Heart left ventricle (tissue), 16 donors: ENCODE results near the gene KCNMA1. TPM values are rescaled to one million over a fixed set of nuclear protein-coding genes. Genes with fewer than 3 reads are reported as not detected.

Experiments used
- ATAC-seq, 4 donors: fragments of 200-7000 bp; cut with Tn5 transposase; one replicate each; pipeline ENCODE4 v1.9.1; 2020 to 2022; ENCODE audit warnings: moderate library complexity in 4 of 4, mild to moderate bottlenecking in 3 of 4, moderate number of reproducible peaks in 1 of 4
- DNase-seq, 5 donors: peaks; one replicate each; pipeline ENCODE4 v3.0.0-alpha.2; 2020
- H3K27ac ChIP-seq, 12 donors: fragments of 200-600 bp; sonication (generic) in 4 of 12; one replicate each; pipeline versions ENCODE4 v1.5.0 to v1.8.0; 2016 to 2022; ENCODE audit warnings: mild to moderate bottlenecking in 2 of 12
- H3K27me3 ChIP-seq, 9 donors: fragments of 200-600 bp; sonication (generic) in 2 of 9; one replicate each; pipeline versions ENCODE4 v1.5.1 to v1.8.0; 2016 to 2022; ENCODE audit warnings: mild to moderate bottlenecking in 3 of 9
- H3K36me3 ChIP-seq, 9 donors: fragments of 200-600 bp; sonication (generic) in 2 of 9; one replicate each; pipeline versions ENCODE4 v1.5.0 to v1.8.0; 2018 to 2022; ENCODE audit warnings: mild to moderate bottlenecking in 2 of 9
- H3K4me1 ChIP-seq, 12 donors: fragments of 200-600 bp; sonication (generic) in 4 of 12; one replicate each; pipeline versions ENCODE4 v1.5.0 to v1.8.0; 2016 to 2022; ENCODE audit warnings: mild to moderate bottlenecking in 3 of 12
- H3K4me3 ChIP-seq, 12 donors: fragments of 200-600 bp; sonication (generic) in 4 of 12; one replicate each; pipeline versions ENCODE4 v1.5.0 to v1.8.0; 2017 to 2022; ENCODE audit warnings: mild to moderate bottlenecking in 9 of 12, moderate library complexity in 4 of 12
- H3K9me3 ChIP-seq, 12 donors: fragments of 200-600 bp; sonication (generic) in 4 of 12; one replicate each; pipeline versions ENCODE4 v1.5.0 to v1.8.0; 2016 to 2022; ENCODE audit warnings: mild to moderate bottlenecking in 1 of 12
- CTCF ChIP-seq, 12 donors: fragments of 200-600 bp; sonication (generic) in 4 of 12; IDR thresholded peaks; one replicate each; pipeline versions ENCODE4 v1.5.0 to v1.8.0; 2018 to 2022; ENCODE audit warnings: antibody characterized with exemption in 12 of 12, mild to moderate bottlenecking in 5 of 12
- POLR2A ChIP-seq, 2 donors: fragments of 450-650 bp; IDR thresholded peaks; one replicate each; pipeline ENCODE4 v1.6.1; 2017; ENCODE audit warnings: antibody characterized with exemption in 2 of 2, mild to moderate bottlenecking in 2 of 2, moderate library complexity in 2 of 2
- WGBS, 4 donors: extraction: QIAGEN DNeasy Blood & Tissue Kit in 2 of 4; methylation state at CpG; one replicate each; pipeline versions ENCODE4 v1.1.5 to v1.1.7; 2013 to 2018; 5-methylcytosine and 5-hydroxymethylcytosine counted together
- intact Hi-C, 10 donors: fragments of 100-400 bp; cut with DNase I; formaldehyde crosslinking; loops; one replicate each; pipeline versions ENCODE4 v1.11.1 to v1.14.2; 2022
- polyA plus RNA-seq, 2 donors: library from polyadenylated mRNA; stranded (reverse); fragments of 200-250 nt; gene quantifications; one replicate each; pipeline ENCODE4 v1.2.3, GENCODE V29; 2013
- total RNA-seq, 9 donors: library from RNA; depleted of rRNA in 2 of 9; stranded (reverse); fragments of >200 nt in 2 of 9; fragmentation: NEBNext Ultra II Directional in 3 of 9; extraction: Animal tissue kit (Norgen Biotek cat#: 25700) in 3 of 9; gene quantifications; one replicate each; pipeline versions ENCODE4 v1.1.0 to v1.2.4, GENCODE V29; 2016 to 2023
- donor health status: ischemic (EF 13 %, LVEDD 7.1; RV severe dilation, severe dysfunction).
- donor health status: healthy with polysubstance abuse.
- donor health status: DM: no; HTN: yes; CAD: no.
- donor health status: DM: no; HTN: no; CAD: no.
- donor health status: ischemic (EF 25% LVEDD 6.9; RV normal size, moderate dysfunction).
- donor health status: ischemic (EF 25% LVEDD 5.7; RV mildly dilated, moderate dysfunction).
- donor health status: healthy.
- donor health status: DM: yes; HTN: yes; CAD: no.
- donor health status: ischemic (EF 35%, LVEDD 5.7; RV mildly dilated, moderate dysfunction).
- donor health status: nonischemic (EF 11% LVEDD 7.7; RV severe dilation, severe dysfunction).
- donor health status: DM: yes; HTN: yes; CAD: no.
- donor health status: PGD.
- donor health status: ischemic (EF 29% LVEDD 5.4; RV normal size, mild dysfunction).
- donor health status: nonischemic (EF 23%, LVEDD 6.1; RV moderate dilation, normal function).

The KCNMA1 gene
- total and polyA plus RNA-seq, 11 donors, result 0.39 to 8.7 (median 1.7) TPM

DNA sequence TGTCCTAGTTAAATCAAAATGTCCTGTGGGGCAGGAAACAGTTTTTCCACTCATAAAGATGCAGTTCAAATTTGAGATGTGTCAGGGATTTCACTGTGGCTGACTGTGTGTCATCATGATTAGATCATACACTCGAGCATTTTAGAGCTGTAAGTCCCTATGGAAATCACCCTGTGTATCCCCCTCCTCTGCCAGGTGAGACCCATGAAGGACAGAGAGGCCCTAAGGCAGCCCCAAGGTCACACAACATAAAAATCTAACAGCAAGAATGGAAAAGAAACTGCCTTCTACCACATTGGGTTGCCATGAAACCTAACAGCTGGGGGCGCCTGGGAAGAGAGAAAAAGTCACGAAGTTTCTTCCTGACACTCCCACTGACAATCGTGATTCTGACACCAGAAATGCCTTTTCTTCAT is 135.8 kb downstream of the KCNMA1 start:
- DNase-seq (no peak), ATAC-seq (no peak)
- Histone ChIP-seq H3K4me3 (no peak overlapping the region), H3K4me1 (peaks cover 0 to 11% (median 0%) of the 10 kb centered on the region in 12 donors), H3K27me3 (peaks cover 0 to 8% (median 0%) of the 10 kb centered on the region in 9 donors), H3K9me3 (no peaks in the 10 kb centered on the region), H3K36me3 (no peaks in the 10 kb centered on the region), H3K27ac (peak overlapping the region in 1 of 12 donors; percentile 7)
- TF ChIP-seq CTCF (IDR thresholded peaks at IDR 0.05) (no peak), POLR2A (IDR thresholded peaks at IDR 0.05) (no peak)
- intact Hi-C loops, result no loop called here
- WGBS, 4 donors, result 33 to 56% (median 50%) methylated on average over 4 of the region's 4 CpGs

DNA sequence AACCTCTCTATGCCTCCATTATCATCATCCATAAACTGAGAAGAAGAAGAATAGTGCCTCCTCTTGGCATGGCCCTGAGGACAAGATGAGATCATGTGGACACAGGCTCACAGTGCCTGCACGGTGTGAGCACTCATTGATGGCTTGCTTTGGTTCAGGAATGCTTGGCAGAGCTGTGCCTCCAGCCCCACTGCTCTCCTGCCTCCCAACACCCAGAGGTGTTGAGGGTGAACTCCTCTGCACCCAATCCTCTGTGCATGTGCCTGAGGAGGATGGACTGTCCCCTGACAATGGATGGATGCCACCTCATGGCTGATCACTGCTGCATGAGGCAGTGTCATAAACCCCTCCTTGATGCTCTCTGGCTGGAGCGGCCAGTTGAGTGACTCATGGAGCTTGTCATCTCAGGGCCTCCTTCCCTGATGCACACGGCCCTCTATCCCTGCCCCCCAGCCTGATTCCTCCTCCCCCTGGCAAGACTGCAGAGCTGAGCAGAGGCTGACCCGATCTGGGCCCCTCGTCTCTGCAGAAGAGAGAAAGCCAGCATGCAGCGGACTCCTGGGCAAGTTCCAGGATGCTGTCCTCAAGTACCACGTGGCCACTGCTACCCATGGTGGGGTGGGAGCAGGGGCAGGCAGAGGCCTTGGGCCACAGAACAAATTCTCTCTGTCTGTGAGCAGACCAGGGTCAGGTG is 136.3 kb downstream of the KCNMA1 start:
- intact Hi-C loops, result no loop called here
- H3K27me3 ChIP-seq, result peaks cover 0 to 8% (median 0%) of the 10 kb centered on the region in 9 donors
- no peaks in the 10 kb centered on the region for H3K9me3 ChIP-seq
- peak in 2 of 4 donors; percentile 57 to 65 for ATAC-seq
- H3K4me1 ChIP-seq, result peaks cover 0 to 11% (median 0%) of the 10 kb centered on the region in 12 donors
- H3K27ac ChIP-seq, result peak overlapping the region in 1 of 12 donors; percentile 7
- DNase-seq, result no peak
- TF ChIP-seq POLR2A (IDR thresholded peaks at IDR 0.05) (no peak), CTCF (IDR thresholded peaks at IDR 0.05) (no peak)
- no peak overlapping the region for H3K4me3 ChIP-seq
- WGBS, 4 donors, result 13 to 42% (median 29%) methylated on average over 2 to 7 of the region's 7 CpGs
- H3K36me3 ChIP-seq, result no peaks in the 10 kb centered on the region

GRCh38 chr10:77500754-77501151 is 136.9 kb downstream of the KCNMA1 start:
- intact Hi-C loops, result no loop called here
- no peak for ATAC-seq
- Histone ChIP-seq H3K4me1 (peaks cover 0 to 7% (median 0%) of the 10 kb centered on the region in 12 donors), H3K4me3 (no peak overlapping the region), H3K27me3 (peaks cover 0 to 8% (median 0%) of the 10 kb centered on the region in 9 donors), H3K36me3 (no peaks in the 10 kb centered on the region), H3K27ac (no peak overlapping the region), H3K9me3 (no peaks in the 10 kb centered on the region)
- WGBS, 4 donors, result 89 to 99% (median 95%) methylated on average over 4 of the region's 4 CpGs
- no peak for DNase-seq
- no peak for TF ChIP-seq CTCF (IDR thresholded peaks at IDR 0.05)
- TF ChIP-seq POLR2A (IDR thresholded peaks at IDR 0.05), result no peak

DNA sequence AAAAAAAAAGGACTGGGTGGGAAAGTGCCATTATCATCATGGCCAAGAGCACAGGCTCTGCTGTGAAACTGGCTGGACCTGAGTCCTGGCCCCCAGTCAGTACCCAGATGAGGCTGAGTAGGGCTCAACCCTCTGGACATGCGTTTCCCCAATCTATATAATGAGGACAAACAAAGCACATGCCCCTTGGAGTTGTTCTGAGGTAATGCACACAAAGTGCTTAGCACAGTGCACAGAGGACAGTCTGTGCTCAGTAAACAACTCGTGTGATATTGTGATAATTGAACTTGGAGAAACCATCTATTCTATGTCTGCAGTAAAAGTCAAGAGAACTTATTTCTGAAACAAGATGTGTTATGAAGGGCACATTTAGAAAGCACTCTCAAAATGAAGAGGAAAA is 138.8 kb downstream of the KCNMA1 start:
- H3K36me3 ChIP-seq, result no peaks in the 10 kb centered on the region
- H3K4me3 ChIP-seq, result no peak overlapping the region
- no peaks in the 10 kb centered on the region for H3K9me3 ChIP-seq
- WGBS, 4 donors, result 59 to 76% (median 65%) methylated on average over 2 of the region's 2 CpGs
- no peak overlapping the region for H3K27ac ChIP-seq
- intact Hi-C loops, result loop anchor here in 5 of 10 donors (5.0 to 10.0 kb wide), 4 partner anchors 138 to 324 kb away; partner anchors contain the start of gene KCNMA1 (in 1 of the 5)
- DNase-seq, result no peak
- H3K4me1 ChIP-seq, result peaks cover 0 to 5% (median 0%) of the 10 kb centered on the region in 12 donors
- no peak for TF ChIP-seq POLR2A (IDR thresholded peaks at IDR 0.05)
- no peak for TF ChIP-seq CTCF (IDR thresholded peaks at IDR 0.05)
- ATAC-seq, result no peak
- H3K27me3 ChIP-seq, result peaks cover 0 to 8% (median 0%) of the 10 kb centered on the region in 9 donors
